AG08396 (cell line): Measurements from ENCODE around the gene HOXD11.
A peak's percentile ranks its signal among the peaks of the same experiment; 100 is the strongest.

Source experiments
- DNase-seq: peaks from one replicate; pipeline ENCODE4 v3.0.0; 2012; ENCODE audit warnings: low spot score, mixed read lengths

HOXD11 gene

DNA sequence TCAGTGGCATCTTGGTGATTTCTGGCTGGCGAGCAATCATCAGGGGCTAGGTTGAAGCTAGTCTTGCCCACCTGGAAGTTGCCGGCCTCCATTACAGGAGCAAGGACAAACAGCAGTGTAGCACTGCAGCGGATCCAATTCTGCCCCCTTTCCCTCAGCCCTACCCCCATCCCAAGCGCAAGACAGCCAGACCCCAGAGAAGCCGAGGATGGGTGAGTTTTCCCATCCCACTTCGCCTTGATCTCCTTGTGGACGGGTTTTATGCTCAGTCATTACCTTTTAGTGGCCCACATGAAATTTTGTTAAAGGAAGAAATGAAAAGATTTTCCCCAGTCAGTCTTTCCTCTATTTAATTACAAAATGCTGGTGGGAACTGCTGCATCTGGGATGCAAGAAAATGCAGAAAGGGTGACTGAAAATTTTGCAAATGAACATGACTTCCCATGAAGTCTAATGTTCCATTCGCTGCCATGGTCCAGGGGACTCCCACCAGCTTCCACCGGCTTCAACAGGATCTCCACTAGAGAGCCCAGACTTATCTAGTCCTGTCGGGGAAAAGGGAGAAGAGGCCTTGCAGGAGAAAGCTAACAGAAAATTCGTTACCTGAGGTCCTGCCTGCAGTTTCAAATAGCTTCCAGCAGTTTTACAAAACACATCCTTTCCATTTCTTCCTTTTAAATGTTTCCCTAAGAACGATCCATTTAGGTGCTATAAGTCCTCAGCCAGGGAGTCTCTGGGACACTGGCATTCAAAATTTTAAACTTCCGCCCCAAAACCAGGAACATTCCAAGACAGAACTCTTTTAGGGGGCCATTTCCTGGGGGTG, 13.5 kb downstream of the HOXD11 start:
- DNase-seq, result no peak

DNA sequence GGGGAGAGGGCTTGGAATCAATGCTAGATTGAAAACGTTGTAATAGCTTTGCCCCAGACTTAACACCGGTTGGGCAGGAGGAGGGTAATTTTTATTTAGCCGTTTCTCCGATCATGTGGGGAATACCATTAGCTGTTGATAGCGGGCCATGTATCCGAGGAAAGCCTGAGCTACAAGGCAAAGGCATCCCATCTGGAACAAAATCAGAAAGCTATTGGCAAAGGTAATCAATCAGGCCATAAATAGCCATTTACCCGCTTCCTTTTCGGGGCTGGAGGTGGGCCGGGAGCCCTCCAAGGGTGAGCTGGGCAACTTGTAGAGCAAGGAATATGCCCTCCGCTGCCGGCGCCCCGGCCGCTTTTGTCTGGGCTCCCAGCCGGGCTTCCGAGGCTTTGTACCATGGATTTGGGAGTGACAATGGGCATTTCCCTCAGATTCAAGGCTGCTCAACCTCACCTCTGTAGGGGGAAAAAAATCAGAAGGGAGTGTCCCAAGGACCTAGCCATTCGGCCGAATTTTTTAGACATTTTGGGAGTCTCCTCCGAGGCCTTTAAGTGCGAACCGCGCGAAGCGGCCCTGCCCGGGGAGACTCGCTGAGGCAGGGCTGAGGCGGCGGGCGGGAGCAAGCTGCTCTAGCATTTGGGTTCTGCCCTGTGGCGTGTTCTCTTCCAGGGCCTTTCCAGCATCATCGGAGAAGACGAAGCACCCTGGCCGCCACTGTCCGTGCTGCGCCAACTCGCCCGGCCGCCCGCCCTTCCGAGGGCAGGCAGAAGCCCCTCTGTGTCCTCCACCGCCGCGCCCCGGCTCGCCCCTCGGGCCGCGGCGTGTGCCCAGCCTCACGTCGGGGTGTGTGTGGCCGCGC, 14.3 kb downstream of the HOXD11 start:
- DNase-seq, result no peak

- DNase-seq, result no peak
Measured at GRCh38 chr2:176122052-176122682, 15.1 kb downstream of the HOXD11 start.

- DNase-seq, result no peak
Measured at GRCh38 chr2:176122683-176123410, 15.8 kb downstream of the HOXD11 start, which contains the start of gene HOXD9. Gene HOXD9 (plus strand): TSS chr2:176122719. CDS start chr2:176122769, 50 bp downstream.

- no peak for DNase-seq
Measured at GRCh38 chr2:176123411-176124109, 16.5 kb downstream of the HOXD11 start.

DNA sequence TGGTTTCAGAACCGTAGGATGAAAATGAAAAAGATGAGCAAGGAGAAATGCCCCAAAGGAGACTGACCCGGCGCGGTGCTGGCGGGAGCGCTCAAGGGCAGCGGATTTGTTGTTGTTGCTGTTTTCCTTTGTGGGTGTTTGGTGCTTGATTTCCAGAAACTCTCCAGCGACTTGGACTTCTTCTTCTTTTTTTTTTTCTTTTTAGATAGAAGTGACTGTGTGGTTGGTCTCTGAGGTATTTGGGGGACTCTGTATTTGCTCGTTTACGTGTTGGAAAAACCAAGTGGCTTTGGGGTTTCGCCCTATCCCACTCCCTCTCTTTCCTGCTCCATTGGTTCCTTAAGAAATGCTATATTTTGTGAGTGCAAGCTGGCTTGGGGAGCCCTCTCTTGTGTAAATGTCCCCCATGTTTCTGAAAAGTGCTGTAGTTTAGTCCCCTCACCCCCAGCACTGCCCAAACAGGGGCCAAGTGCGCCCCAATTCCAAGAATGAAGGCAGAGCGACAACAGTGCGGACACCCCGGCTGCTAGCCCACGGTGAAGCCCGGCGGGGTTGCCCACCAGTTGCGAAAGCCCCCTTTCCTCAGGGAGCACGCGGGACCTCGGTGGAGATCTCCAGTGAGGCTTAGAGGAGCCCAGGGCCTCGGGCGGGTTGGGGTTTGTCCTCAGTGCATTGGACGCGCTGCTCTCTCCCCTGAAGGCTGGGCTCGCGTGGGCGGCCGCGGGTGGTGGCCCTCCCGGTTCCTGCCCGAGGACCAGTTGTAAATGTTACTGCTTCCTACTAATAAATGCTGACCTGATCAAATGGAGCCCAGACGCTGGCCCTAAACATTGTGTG, 17.2 kb downstream of the HOXD11 start:
- no peak for DNase-seq

DNA sequence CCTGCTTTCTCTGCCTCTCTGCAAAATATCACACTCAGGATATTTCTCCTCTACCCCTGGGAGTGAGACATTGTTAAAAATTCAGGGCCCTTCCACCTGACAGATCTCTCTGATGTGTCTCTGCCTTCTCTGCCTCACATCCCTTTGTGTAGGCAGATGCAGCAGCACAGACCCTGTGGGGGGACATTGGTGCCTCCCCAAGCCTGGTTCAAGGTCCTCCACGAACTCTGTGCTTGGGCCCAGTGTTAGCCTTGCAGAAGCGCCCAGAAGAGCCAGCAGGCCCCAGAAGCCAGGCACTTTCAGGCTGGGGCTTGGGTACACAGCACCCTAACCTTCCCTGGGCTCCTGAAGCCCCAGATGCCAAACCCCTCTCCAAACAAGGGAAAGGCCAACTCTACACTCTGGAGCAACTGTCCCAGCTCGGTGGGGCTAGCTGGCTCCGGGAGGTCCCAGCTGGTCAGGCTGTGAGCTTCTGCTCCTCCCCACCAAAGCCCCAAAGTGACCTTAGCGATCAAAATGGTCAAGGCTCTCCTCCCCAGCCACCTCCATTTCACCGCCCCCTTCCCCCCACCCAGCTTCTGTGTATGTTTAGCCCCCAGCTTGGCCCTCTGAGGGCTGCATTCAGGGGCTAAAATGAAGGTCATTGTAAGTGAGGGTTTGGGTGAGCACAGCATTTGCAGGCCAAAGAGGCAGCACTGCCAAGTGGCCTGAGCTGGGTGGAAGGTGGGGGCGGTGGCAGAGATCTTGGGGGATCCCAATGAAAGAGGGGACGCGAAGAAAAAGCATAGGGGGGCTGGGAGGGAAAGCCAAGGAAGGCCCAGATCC, 18.1 kb downstream of the HOXD11 start:
- no peak for DNase-seq

DNA sequence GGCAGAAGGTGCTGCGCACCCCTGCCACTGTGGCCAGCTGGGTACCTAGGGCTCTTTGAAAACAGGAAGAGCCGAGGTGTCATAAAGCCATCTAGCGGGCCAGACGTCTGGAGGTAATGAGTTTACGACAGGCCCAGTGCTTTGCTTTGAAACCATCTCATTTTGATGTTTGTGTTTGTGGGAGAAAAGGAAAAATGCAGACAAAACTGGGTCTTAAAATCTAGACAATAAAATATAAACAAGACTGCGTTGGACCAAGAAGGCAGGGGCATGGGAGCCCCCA, 18.6 kb downstream of the HOXD11 start:
- no peak for DNase-seq

DNA sequence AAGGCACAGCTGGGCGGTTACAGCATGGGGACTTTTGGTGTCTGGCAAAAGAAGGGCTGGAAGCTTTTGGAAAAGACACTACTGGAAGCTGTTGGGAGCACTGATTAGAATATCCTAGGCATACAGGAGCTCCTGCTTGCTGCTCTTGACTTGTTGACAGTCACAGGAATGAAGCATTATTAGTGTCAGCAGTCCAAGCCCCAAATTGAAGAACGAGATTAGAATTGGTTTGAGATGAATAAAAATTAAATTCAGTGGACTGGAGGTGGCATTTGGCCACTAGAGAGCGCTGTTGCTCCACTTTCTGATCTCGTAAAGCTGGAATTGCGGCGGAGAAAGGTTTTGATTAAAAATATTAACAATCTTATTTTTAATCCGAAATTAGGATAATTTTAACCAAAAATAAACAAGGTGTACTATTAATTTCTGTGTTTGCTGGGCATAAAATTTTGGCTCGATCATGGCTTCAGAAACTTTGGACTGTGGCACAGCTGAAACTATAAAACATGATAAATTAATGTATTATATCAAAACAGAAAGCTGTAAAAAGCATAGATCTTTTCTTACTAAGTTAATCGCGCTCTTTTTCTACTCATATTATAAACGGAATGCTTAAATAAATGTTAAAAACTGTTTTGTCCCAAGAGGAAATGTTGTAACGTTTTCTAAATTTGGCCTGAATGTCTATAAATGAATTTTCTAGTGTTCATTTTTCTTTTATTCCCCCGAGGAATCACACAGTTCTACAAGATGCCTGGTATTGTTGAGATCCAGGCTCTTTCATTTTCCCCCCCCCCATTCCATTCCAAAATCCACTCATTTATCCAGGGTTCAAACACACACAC, 20.1 kb downstream of the HOXD11 start:
- peak; percentile 76 for DNase-seq

DNA sequence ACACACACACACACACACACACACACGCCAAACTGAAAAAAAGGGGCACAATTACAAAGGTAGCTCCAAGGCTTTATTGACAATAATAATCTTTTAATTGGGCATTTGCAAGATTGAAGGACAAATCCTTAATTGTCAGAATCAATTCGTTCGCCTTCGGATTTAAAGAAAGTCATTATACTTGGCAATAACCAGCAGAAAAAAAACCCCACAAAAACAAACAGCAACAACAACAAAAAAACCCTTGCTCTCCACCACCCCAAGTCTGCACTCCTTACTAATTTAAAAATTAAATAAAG, 20.6 kb downstream of the HOXD11 start:
- no peak for DNase-seq

DNA sequence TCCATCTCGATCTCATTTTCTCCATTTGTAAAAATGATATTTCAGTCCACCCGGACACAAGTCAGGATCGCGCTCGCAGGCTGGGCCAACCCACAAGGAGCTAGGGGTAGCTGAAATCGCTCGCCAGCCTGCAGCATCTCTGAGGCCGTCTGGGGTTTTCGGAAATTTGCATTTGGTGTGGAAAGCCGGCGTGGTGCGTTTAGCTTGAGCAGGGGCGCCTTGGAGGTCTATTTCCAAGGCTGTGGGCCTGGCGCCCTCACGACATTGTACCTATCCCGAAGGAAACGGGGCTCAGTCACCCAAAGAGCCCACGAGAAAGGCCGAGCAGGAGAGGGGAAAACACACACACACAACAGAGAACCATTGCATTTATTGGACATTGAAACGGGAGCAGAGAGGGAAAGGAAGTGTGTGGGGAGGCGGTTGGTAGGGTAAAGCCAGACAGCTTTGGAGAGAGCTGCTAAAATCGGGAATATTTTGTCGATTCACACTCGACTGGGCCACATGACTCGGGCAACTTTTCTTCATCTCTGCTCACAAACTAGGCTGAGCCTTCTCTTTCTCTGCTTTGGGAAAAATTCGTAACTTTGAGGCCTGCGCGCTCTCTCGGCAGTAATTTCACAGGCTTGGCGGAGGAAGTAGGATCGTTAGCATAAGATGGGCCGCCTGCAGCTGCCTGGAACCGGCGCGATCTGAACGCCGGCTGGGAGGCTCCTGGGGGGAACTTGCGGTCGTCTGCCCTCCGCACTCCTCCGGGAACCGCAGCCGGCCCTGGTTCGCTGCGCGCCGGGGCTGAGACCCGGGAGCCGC, 21.3 kb downstream of the HOXD11 start:
- DNase-seq, result no peak

GRCh38 chr2:176128982-176129796, 22.1 kb downstream of the HOXD11 start, which contains the start of gene HOXD8:
Gene HOXD8 (plus strand): TSS chr2:176129705. CDS start chr2:176130367, 662 bp downstream.
- DNase-seq, result no peak

- no peak for DNase-seq
Measured at GRCh38 chr2:176129813-176130146, 22.7 kb downstream of the HOXD11 start.

DNA sequence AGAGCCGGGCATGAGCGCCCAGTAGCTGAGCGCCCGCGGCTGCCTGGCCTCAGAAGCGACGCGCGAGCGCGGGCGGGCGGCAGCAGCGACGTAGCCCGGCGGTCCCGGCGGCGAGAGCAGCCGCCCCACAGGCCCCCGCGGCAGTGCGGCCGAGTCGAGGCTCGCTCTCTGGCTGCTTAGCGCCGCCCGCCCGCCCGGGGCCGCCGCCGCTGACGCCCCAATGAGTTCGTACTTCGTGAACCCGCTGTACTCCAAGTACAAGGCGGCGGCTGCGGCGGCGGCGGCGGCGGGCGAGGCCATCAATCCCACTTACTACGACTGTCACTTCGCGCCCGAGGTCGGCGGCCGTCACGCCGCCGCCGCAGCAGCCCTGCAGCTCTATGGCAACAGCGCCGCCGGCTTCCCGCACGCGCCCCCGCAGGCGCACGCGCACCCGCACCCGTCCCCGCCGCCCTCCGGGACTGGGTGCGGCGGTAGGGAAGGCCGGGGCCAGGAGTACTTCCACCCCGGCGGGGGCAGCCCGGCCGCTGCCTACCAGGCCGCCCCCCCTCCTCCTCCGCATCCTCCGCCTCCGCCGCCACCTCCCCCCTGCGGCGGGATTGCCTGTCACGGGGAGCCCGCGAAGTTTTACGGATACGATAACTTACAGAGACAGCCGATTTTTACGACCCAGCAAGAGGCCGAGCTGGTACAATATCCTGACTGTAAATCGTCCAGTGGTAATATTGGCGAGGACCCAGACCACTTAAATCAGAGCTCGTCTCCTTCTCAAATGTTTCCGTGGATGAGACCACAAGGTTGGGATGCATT, 23.3 kb downstream of the HOXD11 start:
- no peak for DNase-seq

DNA sequence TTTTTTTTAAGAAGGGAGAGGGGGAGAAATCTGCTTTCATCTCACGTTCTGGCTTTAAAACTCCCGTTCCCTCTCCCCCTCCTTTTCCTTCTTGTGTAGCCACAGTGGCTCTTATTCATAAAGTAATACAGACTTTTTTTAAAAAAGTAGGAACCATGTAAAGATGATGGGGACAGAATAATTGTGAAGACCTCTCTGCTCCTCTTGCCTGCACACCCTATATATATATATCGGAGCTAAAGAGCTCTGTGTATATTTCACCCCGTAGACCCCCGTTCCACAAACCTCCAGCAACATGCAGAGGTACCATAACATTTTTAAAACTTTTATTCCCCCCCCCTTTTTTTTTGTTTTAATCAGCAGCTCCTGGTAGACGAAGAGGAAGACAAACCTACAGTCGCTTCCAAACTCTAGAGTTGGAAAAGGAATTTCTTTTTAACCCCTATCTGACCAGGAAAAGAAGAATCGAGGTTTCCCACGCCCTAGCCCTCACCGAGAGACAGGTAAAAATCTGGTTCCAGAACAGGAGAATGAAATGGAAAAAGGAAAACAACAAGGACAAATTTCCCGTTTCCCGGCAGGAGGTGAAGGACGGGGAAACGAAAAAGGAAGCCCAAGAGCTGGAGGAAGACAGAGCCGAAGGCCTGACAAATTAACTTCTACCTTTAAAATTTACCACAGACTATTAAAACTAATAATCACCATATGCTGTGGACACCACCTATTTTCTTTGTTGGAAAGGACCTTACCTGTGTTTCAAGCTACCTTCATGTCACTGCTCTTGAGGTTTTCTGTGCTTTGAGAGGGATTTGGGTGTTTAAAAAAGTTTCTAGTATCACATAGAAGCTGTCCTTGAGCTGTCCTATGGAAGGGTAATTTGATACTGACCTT, 24.1 kb downstream of the HOXD11 start:
- DNase-seq, result no peak

GRCh38 chr2:176131848-176132158, 24.7 kb downstream of the HOXD11 start:
- no peak for DNase-seq
